ENCODE results near the gene KLF2.
"Not testable (repeated sequence)": the region's sequence is repeated elsewhere in the genome, so short reads cannot be mapped to it uniquely, and the experiment has no call there.

DNA sequence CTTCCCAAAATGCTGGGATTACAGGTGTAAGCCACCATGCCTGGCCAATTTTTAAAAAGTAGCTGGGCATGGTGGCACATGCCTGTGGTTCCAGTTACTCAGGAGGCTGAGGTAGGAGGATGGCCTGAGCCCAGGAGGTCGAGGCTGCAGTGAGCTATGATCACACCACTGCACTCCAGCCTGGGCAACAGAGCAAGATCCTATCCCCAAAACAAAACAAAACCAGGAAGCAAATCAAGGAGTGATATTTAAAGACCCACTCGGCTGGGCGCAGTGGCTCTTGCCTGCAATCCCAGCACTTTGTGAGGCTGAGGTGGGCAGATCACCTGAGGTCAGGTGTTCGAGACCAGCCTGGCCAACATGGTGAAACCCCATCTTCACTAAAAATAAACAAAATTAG lies 22.5 kb downstream of the KLF2 start:
- TF ChIP-seq POLR2A (IDR thresholded peaks at IDR 0.05; ENCODE audit: low read depth, low read length); TAF1 (IDR thresholded peaks at IDR 0.05; ENCODE audit: low read depth, low read length); POLR2AphosphoS5 (IDR thresholded peaks at IDR 0.05; ENCODE audit: low read depth, low read length); PAX5 (IDR thresholded peaks at IDR 0.05; ENCODE audit: insufficient read depth, low read length, severe bottlenecking); SPI1 (IDR thresholded peaks at IDR 0.05; ENCODE audit: low read depth, low read length): not testable (repeated sequence)
